Islet of Langerhans (tissue), 1 donor: ENCODE results near the gene PHETA1.

Source experiments
- FAIRE-seq: peaks from one replicate; lab custom pipeline; 2011; peaks lifted over from hg19 to GRCh38; lab: Jason Lieb, UNC

The PHETA1 gene

DNA sequence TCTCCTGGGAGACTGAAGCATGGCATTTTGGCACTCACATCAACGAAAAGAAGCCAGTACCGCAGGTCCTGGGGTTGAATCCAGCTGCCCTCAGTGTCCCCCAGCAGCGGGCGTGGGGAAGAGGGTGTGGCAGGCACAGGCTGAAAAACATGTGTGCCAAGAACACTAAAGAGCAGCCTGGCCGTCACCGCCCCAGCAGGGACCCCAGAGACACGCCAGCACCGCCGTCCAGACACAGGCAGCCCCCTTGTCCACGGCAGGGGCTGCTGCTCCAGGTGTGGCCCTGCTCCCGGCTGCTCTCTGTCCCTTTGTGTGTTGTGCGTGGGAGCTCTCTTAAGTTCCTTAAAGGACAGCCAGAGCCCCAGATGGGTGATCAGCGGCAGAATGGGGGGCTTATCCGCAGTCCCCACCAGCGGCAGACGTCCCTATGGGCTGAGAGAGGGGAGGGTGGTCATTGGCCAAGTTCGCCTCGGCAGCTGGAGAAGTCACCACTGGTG, 556 bp downstream of the PHETA1 start:
- no peak for FAIRE-seq

- no peak for FAIRE-seq
Measured at GRCh38 chr12:111367661-111368221, 1.2 kb downstream of the PHETA1 start.

DNA sequence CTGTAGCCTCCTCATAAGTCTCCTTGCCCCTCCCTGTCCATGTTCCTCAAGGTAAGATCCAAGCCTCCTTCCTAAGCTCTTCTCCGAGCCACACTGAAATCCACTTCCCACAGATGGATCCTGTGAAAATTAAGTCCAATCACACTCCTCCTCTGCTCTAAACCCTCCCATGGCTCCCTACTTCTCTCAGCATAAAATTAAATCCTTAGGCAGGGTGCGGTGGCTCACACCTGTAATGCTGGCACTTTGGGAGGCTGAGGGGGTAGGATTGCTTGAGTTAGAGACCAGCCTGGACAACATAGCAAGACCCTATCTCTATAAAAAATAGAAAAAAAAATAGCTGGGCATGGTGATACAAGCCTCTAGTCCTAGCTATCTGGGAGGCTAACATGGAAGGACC, 2.3 kb downstream of the PHETA1 start:
- no peak for FAIRE-seq

DNA sequence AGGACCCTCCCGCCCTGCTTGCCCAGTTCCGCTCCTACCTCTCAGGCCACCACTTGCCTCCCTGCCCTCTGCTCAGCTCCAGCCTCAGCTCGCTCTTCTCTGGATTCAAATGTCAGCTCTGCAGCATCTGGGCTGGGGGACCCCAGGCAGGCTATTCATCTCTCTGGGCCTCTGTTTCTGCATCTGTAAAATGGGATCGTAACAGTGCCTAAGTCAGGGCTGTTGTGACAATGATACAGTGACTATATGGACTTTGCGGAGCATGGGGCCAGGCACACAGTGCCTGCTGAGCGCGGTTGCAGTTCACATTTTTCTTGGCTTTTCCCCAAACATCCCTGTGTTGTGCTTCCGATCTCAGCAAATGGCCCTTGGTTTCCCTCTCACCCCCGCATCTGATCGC, 2.8 kb downstream of the PHETA1 start:
- no peak for FAIRE-seq

GRCh38 chr12:111363578-111363977, 5.3 kb downstream of the PHETA1 start:
- FAIRE-seq: no peak

GRCh38 chr12:111362687-111363475, 6.0 kb downstream of the PHETA1 start:
- FAIRE-seq: no peak

DNA sequence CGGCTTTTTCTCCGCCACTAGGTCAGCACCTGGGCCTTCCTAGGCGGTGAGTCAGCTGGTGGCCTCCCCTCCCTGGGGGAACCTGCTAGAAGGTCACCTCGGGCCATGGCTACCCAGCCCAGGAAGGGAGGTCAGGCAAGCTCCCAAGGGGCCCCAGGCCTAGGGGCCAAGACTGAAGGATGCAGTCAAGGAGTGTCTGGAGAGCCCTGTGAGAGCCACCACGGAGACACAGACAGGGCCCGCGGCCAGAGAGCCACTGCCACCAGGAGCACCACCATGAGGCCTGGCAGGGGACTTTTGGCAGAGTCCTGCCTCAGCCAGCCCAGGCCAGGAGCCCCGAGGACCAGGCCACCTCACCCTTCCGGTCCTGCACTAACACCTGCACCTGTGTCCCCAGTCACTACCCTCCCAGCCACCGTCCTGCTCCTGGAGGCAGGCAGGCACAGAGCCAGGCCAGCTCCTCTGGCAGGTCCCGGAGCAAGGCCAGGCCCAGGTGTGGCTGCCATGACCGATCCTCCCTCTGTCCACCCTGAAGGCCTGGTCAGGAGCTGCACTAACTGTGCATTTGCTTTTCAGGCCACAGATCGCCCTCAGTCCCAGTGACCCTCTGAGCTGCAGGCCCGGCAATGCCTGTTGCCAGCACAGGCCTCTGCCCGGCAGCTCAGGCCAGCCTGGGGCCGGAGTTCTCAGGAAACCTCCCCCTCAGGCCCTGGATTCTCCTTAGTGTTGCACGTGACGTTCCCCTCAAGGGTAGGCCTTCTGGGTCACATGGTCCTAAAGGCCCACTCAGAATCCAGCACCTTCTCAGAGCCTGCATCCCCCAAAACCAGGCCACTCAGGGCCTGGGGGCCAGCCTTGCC, 6.9 kb downstream of the PHETA1 start:
- FAIRE-seq: no peak

- FAIRE-seq: no peak
Measured at GRCh38 chr12:111361073-111361716, 7.7 kb downstream of the PHETA1 start.

- no peak for FAIRE-seq
Measured at GRCh38 chr12:111360325-111360930, 8.5 kb downstream of the PHETA1 start.

GRCh38 chr12:111359914-111360276, 9.0 kb downstream of the PHETA1 start:
- FAIRE-seq: no peak

- FAIRE-seq: no peak
Measured at GRCh38 chr12:111359231-111359913, 9.5 kb downstream of the PHETA1 start.

- no peak for FAIRE-seq
Measured at GRCh38 chr12:111355201-111355925, 13.5 kb downstream of the PHETA1 start.

DNA sequence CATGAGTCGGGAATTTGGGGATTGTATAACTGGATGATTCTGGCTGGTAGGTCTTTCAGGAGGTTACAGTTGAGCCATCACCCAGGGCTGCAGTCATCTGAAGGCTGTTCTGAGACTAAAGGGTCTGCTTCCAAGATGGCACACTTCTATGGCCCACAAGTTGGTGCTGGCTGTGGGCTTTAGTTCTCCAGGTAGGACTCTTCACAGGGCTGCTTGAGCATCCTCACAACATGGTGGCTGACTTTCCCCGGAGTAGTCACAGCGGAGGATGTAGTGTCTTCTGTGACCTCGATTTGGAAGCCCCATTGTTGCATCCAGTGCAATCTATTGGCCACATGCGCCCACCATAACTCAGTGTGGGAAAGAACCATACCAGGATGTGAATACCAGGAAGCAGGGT, 14.4 kb downstream of the PHETA1 start:
- FAIRE-seq: no peak

- no peak for FAIRE-seq
Measured at GRCh38 chr12:111353603-111354295, 15.1 kb downstream of the PHETA1 start.

DNA sequence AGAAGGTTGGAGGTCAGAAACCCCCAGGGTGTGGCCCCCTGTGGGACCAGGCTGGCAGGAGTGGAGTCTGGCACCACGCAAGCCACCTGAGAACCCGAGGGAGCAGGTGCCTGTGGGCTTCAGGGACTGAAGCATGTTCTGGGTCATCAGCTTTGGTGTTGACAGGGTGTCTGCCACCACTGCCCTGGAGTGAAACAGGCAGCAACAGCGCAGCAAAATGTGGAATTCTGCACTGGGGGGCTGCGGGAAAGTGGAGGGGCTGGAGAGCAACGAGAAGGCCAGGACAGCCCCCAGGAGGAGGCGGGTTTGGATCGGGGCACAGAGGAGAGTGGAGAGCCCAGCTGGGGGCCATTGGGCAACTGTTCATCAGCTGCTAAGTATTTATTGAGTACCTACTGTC, 15.9 kb downstream of the PHETA1 start:
- FAIRE-seq: no peak

- no peak for FAIRE-seq
Measured at GRCh38 chr12:111352296-111352993, 16.4 kb downstream of the PHETA1 start.

GRCh38 chr12:111351026-111351425, 17.9 kb downstream of the PHETA1 start:
- no peak for FAIRE-seq

GRCh38 chr12:111349748-111350520, 19.0 kb downstream of the PHETA1 start:
- no peak for FAIRE-seq
